COLO829 (cell line): ENCODE results near the gene CEP89.
"Not testable (repeated sequence)": the region's sequence is repeated elsewhere in the genome, so short reads cannot be mapped to it uniquely, and the experiment has no call there.

ENCODE experiments used
- DNase-seq: peaks from one replicate; pipeline ENCODE4 v3.0.0; 2012; ENCODE audit warnings: low spot score

The CEP89 gene

GRCh38 chr19:32945260-32945659, 26.5 kb downstream of the CEP89 start:
- no peak for DNase-seq

GRCh38 chr19:32941273-32941672, 30.5 kb downstream of the CEP89 start:
- DNase-seq: not testable (repeated sequence)

GRCh38 chr19:32936065-32936464, 35.7 kb downstream of the CEP89 start:
- DNase-seq: no peak

- DNase-seq: no peak
Observed at GRCh38 chr19:32935629-32936028, 36.1 kb downstream of the CEP89 start.

DNA sequence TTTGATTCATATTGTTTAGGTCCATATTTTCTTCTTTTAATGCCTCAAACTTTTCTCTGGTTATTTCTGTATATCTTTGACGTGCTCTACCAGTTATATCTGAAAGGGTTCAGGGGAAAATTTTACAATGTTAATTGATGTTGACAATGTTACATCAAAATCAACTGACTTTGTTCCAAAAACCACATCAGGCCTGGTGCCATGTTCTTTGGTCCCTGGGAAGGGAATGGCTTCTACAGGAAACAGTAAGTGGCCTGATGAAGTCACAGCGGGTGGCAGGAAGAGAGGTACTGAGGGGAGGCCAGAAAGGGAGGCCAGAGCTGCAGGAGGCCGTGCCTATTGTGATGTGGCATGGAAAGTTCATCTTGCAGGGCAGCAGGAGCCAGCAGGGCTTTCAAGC, 38.2 kb downstream of the CEP89 start:
- no peak for DNase-seq

DNA sequence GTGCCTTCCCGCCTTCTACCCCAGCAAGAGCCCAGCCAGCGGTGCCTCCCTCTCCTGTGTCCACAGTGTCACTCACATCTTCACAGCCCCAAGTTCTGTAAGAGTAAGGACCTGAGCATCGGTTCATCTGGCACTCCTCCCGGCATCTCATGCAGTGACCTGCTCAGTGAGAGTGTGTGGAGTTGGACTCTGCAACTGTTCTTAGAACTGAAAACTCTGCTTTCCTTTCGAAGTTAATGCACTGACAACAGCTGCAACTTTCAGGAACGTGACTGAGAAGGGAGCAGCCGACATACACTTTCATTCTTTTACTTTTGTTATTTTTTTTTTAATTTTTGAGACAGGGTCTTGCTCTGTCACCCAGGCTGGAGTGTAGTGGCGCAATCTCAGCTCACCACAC, 41.2 kb downstream of the CEP89 start:
- DNase-seq: no peak

GRCh38 chr19:32928806-32929205, 43.0 kb downstream of the CEP89 start:
- DNase-seq: no peak

DNA sequence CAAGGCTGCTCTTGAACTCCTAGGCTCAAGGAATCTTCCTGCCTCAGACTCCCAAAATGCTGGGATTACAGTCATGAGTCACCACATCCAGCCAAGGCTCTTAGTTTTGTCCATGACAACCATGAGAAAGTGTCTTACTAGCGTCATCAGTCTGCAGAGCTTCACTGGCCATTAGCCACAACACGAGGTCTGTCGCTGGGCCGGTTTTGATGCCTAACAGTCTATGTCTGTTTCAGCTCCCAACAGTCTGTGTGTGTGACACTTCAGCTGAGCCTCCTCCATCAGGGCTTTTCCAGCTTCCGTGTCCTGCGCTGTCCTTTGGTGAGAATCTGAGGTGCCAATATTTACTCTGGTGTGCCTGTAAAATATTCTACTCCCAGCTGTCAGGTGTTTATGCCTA, 47.6 kb downstream of the CEP89 start:
- DNase-seq: no peak

GRCh38 chr19:32921624-32922023, 50.1 kb downstream of the CEP89 start:
- DNase-seq: no peak

DNA sequence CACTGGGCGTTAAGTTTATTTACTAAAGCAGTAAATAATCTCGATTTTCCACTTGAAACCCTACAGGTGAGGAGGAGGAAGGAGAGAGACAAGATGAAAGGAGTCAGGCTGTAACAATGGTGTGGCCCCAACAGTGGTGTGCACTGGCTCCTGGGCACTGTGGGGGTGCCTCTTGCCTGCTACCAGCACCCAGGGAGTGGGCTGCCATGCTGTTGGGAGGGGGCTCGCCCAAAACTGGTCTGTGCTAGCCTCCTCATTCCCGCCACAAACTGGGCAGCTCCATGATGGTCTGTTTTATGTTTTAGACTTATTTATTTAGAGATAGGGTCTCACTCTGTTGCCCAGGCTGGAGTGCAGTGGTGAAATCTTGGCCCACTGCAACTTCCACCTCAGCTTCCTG, 52.4 kb downstream of the CEP89 start:
- no peak for DNase-seq

GRCh38 chr19:32917616-32917996, 54.2 kb downstream of the CEP89 start:
- DNase-seq: no peak

DNA sequence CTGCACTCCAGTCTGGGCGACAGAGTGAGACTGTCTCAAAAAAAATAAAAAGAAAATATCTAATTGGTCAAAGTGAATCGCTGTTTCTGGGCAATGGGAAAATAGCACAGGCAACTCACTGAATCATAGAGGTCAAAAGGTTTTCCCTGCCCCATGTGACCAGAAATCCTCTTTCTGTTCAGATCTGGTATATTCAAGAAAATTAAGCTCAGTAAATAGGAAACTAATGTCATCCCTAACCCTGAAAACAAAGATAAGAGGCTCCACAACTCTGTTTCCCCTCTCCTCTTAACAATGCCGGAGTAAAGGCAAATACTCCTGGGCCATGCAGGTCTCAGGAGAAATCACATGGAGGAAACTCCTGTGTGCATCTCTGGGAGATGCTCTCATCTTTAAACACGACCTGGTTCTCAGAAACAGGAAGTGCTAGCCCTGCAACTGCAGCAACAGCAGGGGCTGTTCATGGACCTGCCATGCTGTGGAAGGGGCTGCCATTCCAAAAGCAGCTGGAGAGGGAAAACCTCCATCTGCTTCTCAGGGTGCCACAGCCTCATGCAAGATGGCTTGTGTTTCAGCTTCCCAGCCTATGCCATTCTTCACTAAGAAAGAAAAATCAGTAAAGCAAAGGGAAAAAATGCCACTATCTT, 54.7 kb downstream of the CEP89 start:
- no peak for DNase-seq

DNA sequence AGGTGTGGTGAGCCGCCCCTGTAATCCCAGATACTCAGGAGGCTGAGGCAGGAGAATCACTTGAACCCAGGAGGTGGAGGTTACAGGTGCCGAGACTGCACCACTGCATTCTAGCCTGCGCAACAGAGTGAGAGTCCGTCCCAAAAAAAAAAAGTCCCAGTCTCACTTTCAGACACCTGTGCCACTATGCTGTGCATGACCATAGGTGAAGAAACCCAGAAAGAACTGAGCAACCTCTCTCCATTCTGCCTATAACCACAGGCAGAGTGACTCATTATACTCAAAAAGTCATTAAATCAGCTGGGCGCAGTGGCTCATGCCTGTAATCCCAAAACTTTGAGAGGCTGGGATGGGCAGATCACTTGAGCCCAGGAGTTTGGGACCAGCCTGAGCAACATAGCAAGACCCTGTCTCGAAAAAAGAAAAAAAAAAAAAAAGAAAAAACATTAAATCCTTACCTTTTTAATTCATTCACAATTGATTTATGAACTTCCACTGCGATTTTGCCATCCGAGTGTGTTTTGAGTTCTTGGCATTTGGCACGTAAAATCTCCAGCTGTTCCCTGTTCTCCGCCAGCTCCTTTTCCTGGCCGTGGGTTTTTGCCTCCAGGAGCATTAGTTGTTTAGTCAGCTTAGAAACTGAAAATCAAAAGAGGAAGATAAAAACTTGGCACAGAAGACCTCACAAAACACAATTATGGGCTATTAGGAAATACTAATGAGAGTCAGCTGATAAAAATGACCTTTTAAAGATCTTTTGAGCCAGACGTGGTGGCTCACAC, 56.7 kb downstream of the CEP89 start:
- no peak for DNase-seq

- DNase-seq: no peak
Observed at GRCh38 chr19:32911467-32911866, 60.3 kb downstream of the CEP89 start.

- DNase-seq: no peak
Observed at GRCh38 chr19:32910874-32911273, 60.9 kb downstream of the CEP89 start.

DNA sequence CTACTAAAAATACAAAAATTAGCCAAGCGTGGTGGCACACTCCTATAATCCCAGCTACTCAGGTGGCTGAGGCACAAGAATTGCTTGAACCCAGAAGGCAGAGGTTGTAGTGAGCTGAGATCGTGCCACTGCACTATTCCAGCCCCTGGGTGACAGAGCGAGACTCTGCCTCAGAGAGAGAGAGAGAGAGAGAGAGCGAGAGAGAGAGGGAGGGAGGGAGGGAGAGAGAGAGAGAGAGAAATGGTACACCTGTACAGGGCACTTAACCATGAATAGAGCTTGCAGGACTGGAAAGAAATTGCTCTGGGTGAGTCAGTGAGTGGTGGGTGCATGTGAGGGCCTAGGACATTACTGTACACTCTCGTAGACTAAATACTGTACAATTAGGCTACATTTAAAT, 61.7 kb downstream of the CEP89 start:
- no peak for DNase-seq

GRCh38 chr19:32909257-32909656, 62.5 kb downstream of the CEP89 start:
- DNase-seq: no peak

GRCh38 chr19:32908641-32909190, 63.0 kb downstream of the CEP89 start:
- no peak for DNase-seq

DNA sequence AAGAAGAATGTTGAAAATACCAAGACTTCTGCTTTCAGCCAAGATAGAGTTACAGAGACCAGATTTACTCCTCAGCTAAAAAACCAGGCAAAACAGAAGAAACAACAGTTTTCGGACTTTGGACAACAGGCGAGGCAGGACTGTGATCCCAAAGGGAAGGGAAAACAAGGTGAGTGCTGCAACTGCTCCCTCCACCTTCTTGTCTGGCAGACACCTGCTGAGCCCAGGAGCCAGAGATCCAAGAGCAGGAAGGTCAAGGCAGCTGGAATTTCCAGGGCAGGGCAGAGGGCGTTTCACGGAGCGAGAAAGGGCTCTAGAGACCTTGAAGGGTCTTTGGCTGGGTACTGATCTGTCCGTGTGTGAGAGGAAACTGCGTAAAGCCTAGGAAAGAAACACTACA, 69.3 kb downstream of the CEP89 start:
- no peak for DNase-seq

- DNase-seq: no peak
Observed at GRCh38 chr19:32901504-32902161, 70.1 kb downstream of the CEP89 start.

GRCh38 chr19:32896516-32897214, 75.1 kb downstream of the CEP89 start:
- DNase-seq: no peak

GRCh38 chr19:32895384-32895783, 76.4 kb downstream of the CEP89 start:
- DNase-seq: no peak
